PC-9 (cell line): ENCODE data around the gene AFAP1L1. TPM values are rescaled to one million over a fixed set of nuclear protein-coding genes. Genes with fewer than 3 reads are reported as not detected.
"Not testable (repeated sequence)": the region's sequence is repeated elsewhere in the genome, so short reads cannot be mapped to it uniquely, and the experiment has no call there.

Experiments
- BruUV-seq: library from RNA; stranded (reverse); fragments of 400-500 nt; replicated peaks from 2 replicates; lab custom pipeline; 2021; lab: Mats Ljungman, UMichigan
- CTCF ChIA-PET: fragments of 300-600 bp; sonication (Branson Sonifier 250); formaldehyde crosslinking; loops from one replicate; lab custom pipeline; 2022; ENCODE audit warnings: antibody characterized with exemption; lab: Charles Lee
- POLR2A ChIA-PET: fragments of 300-600 bp; sonication (Branson Sonifier 250); formaldehyde crosslinking; loops from one replicate; lab custom pipeline; 2022; ENCODE audit warnings: antibody characterized with exemption; ENCODE audit not compliant: unreplicated experiment; lab: Charles Lee
- DNase-seq, 2 experiments: peaks; one replicate each; pipeline versions ENCODE4 v3.0.0 to v3.0.0-alpha.2; 2015 to 2022; ENCODE audit warnings: mixed read lengths in 1 of 2
- H2AFZ ChIP-seq: fragments of 200-600 bp; sonication (generic); 2 replicates; pipeline ENCODE4 v1.8.1; 2017; ENCODE audit warnings: antibody characterized with exemption
- H3F3A ChIP-seq: fragments of 200-600 bp; sonication (generic); 2 replicates; pipeline ENCODE4 v1.8.1; 2017; ENCODE audit warnings: antibody characterized with exemption, mild to moderate bottlenecking, low read depth; ENCODE audit not compliant: insufficient read depth
- H3K27ac ChIP-seq: fragments of 200-600 bp; sonication (generic); 2 replicates; pipeline ENCODE4 v1.6.1; 2016; ENCODE audit warnings: mixed run types
- H3K27me3 ChIP-seq: fragments of 200-600 bp; sonication (generic); 2 replicates; pipeline ENCODE4 v1.6.1; 2016; ENCODE audit warnings: low read depth, mixed run types; ENCODE audit not compliant: insufficient read depth
- H3K36me3 ChIP-seq: fragments of 200-600 bp; sonication (generic); 2 replicates; pipeline ENCODE4 v1.6.1; 2016; ENCODE audit warnings: low read depth, mixed run types
- H3K4me1 ChIP-seq: fragments of 200-600 bp; sonication (generic); replicated peaks from 2 replicates; pipeline ENCODE4 v1.6.1; 2016; ENCODE audit warnings: mixed run types; ENCODE audit not compliant: insufficient read depth
- H3K4me2 ChIP-seq: fragments of 200-600 bp; sonication (generic); 2 replicates; pipeline ENCODE4 v1.6.1; 2017; ENCODE audit warnings: mixed run types
- H3K4me3 ChIP-seq: fragments of 200-600 bp; sonication (generic); 2 replicates; pipeline ENCODE4 v1.6.1; 2016; ENCODE audit warnings: mixed run types
- H3K79me2 ChIP-seq: fragments of 200-600 bp; sonication (generic); 2 replicates; pipeline ENCODE4 v1.6.1; 2017; ENCODE audit warnings: low read depth, mixed run types
- H3K9me2 ChIP-seq: fragments of 200-600 bp; sonication (generic); 2 replicates; pipeline ENCODE4 v1.8.1; 2017; ENCODE audit warnings: mild to moderate bottlenecking; ENCODE audit not compliant: insufficient read depth
- H3K9me3 ChIP-seq: fragments of 200-600 bp; sonication (generic); 2 replicates; pipeline ENCODE4 v1.8.1; 2016; ENCODE audit warnings: low read depth; ENCODE audit not compliant: insufficient read depth
- H4K20me1 ChIP-seq: fragments of 200-600 bp; sonication (generic); 2 replicates; pipeline ENCODE4 v1.8.1; 2017; ENCODE audit not compliant: insufficient read depth
- EZH2 ChIP-seq: fragments of 200-600 bp; sonication (generic); IDR thresholded peaks from 2 replicates; pipeline ENCODE4 v1.8.0; 2017; ENCODE audit warnings: antibody characterized with exemption, low read depth
- intact Hi-C: fragments of 100-400 bp; cut with micrococcal nuclease; formaldehyde crosslinking; loops from one replicate; pipeline ENCODE4 v1.10.0; 2022; ENCODE audit not compliant: unreplicated experiment
- total RNA-seq: library from RNA; stranded (reverse); gene quantifications from 2 replicates; pipeline ENCODE4 v1.2.3, GENCODE V29; 2021
- TF ChIP-seq, protein P1 (sequence below): fragments of 200-600 bp; sonication (generic); conservative IDR thresholded peaks from 2 replicates; pipeline ENCODE4 v1.6.1; 2017; ENCODE audit warnings: mixed run types, antibody characterized with exemption, mild to moderate bottlenecking, moderate library complexity

The AFAP1L1 gene
- total RNA-seq, 1 experiment from 2014 or later: 9.6 TPM

DNA sequence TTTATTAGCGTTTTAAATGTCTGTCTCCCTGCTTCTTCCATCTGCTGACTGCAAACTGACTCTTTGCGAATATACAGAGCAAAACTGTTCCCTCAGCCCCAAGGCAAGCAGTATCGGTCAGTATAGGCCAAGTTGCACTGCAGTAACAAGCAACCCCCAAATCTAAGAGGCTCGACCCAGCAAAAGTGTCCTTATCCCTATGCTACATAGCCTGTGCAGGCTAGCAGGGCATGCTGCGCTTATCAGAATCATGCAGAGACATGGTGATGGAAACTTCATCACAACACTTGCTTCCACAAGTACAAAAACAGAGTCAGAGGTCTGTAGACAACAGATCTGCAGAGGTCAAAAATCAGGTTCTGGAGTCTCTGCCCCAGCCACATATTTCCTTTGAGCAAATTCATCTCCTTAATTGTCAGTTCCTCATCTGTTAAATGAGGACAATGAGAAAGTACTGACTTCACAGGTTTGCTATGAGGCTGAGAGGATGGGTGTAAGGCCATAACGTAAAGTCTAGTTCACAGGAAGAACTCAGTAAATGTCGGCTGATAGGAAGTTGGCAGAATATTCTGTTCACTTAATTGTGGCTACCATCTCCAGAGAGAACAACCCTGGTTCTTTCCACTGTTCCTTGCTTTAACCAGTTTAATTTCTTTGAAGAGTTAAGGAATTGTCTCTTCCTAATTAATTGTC is 117.0 kb downstream of the AFAP1L1 start:
- TF ChIP-seq EZH2: no peak
- TF ChIP-seq, protein P1, sequence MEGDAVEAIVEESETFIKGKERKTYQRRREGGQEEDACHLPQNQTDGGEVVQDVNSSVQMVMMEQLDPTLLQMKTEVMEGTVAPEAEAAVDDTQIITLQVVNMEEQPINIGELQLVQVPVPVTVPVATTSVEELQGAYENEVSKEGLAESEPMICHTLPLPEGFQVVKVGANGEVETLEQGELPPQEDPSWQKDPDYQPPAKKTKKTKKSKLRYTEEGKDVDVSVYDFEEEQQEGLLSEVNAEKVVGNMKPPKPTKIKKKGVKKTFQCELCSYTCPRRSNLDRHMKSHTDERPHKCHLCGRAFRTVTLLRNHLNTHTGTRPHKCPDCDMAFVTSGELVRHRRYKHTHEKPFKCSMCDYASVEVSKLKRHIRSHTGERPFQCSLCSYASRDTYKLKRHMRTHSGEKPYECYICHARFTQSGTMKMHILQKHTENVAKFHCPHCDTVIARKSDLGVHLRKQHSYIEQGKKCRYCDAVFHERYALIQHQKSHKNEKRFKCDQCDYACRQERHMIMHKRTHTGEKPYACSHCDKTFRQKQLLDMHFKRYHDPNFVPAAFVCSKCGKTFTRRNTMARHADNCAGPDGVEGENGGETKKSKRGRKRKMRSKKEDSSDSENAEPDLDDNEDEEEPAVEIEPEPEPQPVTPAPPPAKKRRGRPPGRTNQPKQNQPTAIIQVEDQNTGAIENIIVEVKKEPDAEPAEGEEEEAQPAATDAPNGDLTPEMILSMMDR: no peak
- no peak overlapping the region for H3K4me3 ChIP-seq
- no peaks in the 10 kb centered on the region for H3K79me2 ChIP-seq
- H3K9me2 ChIP-seq: no peaks in the 10 kb centered on the region
- H3K4me1 ChIP-seq: no peaks in the 10 kb centered on the region
- H3K4me2 ChIP-seq: no peak overlapping the region
- H3K27me3 ChIP-seq: no peaks in the 10 kb centered on the region
- CTCF ChIA-PET: no interaction called here
- intact Hi-C loops: no loop called here
- no peak overlapping the region for H3K27ac ChIP-seq
- H4K20me1 ChIP-seq: no peaks in the 10 kb centered on the region
- H2AFZ ChIP-seq: no peak overlapping the region
- no peaks in the 10 kb centered on the region for H3K9me3 ChIP-seq
- H3K36me3 ChIP-seq: no peaks in the 10 kb centered on the region
- no peak for DNase-seq
- H3F3A ChIP-seq: no peaks in the 10 kb centered on the region
- no TSS peak for BruUV-seq
- POLR2A ChIA-PET: interaction anchor here (0.5 to 0.7 kb wide), 2 partner anchors 12 to 31 kb away, joined by 4 to 5 read pairs; partner anchors contain the start of gene PCYOX1L

DNA sequence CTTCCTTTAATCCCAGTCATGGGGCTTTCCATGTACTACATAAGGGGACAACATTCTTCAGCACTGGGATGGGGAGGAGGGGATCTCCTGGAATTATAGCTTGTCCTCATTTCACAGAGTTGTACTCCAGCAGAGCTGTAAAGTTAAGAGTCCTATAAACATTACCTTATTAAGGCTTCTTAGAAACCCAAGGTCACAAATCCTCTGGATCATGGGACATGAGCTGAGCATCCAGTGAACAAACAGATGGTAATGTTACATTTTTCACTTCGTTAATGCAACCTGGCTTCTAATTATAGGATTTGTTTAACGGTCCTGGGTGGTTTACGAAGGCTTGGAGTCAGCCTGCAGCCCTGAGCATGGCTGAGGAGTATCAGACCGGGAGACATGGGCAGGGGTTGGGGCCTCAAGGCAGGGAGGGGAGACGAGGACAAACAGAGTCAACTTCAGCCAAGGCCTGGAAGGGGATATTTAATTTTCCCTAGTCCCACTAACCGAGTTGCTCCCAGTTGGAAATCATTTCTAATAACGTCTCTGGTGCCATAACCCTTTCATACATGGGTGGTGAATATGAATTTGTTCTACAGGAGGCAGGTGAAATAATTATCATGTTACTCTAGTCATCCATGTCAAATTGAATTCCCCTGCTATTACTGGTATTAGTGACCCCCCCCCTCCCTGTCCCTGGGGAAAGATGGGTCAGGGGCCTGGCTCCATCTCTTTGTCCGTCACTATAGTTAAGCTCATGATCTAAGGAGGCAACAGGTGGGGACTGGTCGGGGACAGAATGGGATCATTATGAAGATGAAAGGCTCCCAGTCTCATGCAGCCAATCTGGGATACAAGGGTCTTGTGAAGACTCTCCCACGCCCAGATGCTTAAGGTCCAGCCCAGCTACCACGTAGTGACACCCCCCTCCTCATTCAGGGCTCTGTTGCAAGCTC is 118.2 kb downstream of the AFAP1L1 start:
- TF ChIP-seq, protein P1: no peak
- TF ChIP-seq EZH2: no peak
- no TSS peak for BruUV-seq
- CTCF ChIA-PET: interaction anchor here (0.6 to 0.7 kb wide), 2 partner anchors 16 to 37 kb away, joined by 4 to 5 read pairs; no protein-coding TSS in a partner anchor
- Histone ChIP-seq H3K4me2 (no peak overlapping the region), H3K79me2 (no peaks in the 10 kb centered on the region), H3K27ac (no peak overlapping the region), H3K27me3 (no peaks in the 10 kb centered on the region), H3F3A (no peaks in the 10 kb centered on the region), H3K9me2 (no peaks in the 10 kb centered on the region), H3K9me3 (no peaks in the 10 kb centered on the region), H3K4me1 (no peaks in the 10 kb centered on the region), H2AFZ (no peak overlapping the region), H3K4me3 (no peak overlapping the region), H4K20me1 (no peaks in the 10 kb centered on the region), H3K36me3 (no peaks in the 10 kb centered on the region)
- POLR2A ChIA-PET: no interaction called here
- no peak for DNase-seq
- intact Hi-C loops: no loop called here

DNA sequence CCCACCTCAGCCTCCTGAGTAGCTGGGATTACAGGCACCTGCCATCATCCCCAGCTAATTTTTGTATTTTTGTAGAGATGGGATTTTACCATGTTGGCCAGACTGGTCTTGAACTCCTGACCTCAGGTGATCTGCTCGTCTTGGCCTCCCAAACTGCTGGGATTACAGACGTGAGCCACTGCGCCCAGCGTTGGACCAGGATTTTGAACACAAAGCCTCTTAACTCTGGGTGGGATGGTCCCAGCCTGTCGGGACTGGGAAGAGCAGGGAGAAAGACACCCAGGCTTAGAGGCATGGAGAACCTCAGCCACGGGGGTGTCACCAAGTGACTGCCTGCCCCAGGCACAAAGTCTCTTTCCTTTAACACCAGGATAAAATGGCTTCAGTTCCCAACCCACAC is 119.4 kb downstream of the AFAP1L1 start:
- H3K27me3 ChIP-seq, H4K20me1 ChIP-seq, BruUV-seq, H3K9me2 ChIP-seq, H2AFZ ChIP-seq, H3F3A ChIP-seq, H3K9me3 ChIP-seq, DNase-seq, H3K36me3 ChIP-seq, H3K79me2 ChIP-seq, H3K27ac ChIP-seq, H3K4me3 ChIP-seq, H3K4me2 ChIP-seq, H3K4me1 ChIP-seq, intact Hi-C loops: not testable (repeated sequence)
- ChIA-PET CTCF (interaction anchor here (1.2 kb wide), 1 partner anchor 43 kb away, joined by 4 read pairs; no protein-coding TSS in a partner anchor), POLR2A (interaction anchor here (0.6 kb wide), 1 partner anchor 32 kb away, joined by 4 read pairs; no protein-coding TSS in a partner anchor)

Other genes starting within 250 kb of the AFAP1L1 start
- 32.1 and 38.8 TPM in 2 replicates for gene SH3TC2, start 208.8 kb upstream of the AFAP1L1 start, total RNA-seq
- gene ABLIM3, start 130.4 kb upstream of the AFAP1L1 start, total RNA-seq: 101 and 111 TPM in 2 replicates
- gene GRPEL2, start 73.6 kb downstream of the AFAP1L1 start, total RNA-seq: 32.4 and 36.9 TPM in 2 replicates
- 7.4 and 8.3 TPM in 2 replicates for gene PCYOX1L, start 86.2 kb downstream of the AFAP1L1 start, total RNA-seq
- gene IL17B, start 107.4 kb downstream of the AFAP1L1 start, total RNA-seq: not detected in 2 replicates